ENCODE data around the gene KCNMB1.

KCNMB1 gene

GRCh38 chr5:170388818-170389549, at the start of gene KCNMB1:
Gene KCNMB1 (minus strand): TSS chr5:170389367. CDS start chr5:170385447, 3,920 bp downstream.
- DNase-seq = no peak

- DNase-seq = no peak
These were observed 49.4 kb upstream of the KCNMB1 start for GRCh38 chr5:170438581-170438980.

- DNase-seq = no peak
These were observed 48.6 kb upstream of the KCNMB1 start for GRCh38 chr5:170437621-170438375.

- DNase-seq = no peak
These were observed 47.2 kb upstream of the KCNMB1 start for GRCh38 chr5:170436335-170436734.

- DNase-seq = peak; percentile 40
These were observed 45.9 kb upstream of the KCNMB1 start for GRCh38 chr5:170434966-170435605.

GRCh38 chr5:170432669-170433068, 43.5 kb upstream of the KCNMB1 start:
- no peak for DNase-seq

- DNase-seq = no peak
These were observed 42.4 kb upstream of the KCNMB1 start for GRCh38 chr5:170431571-170431970.

- no peak for DNase-seq
These were observed 41.8 kb upstream of the KCNMB1 start for GRCh38 chr5:170430866-170431437.

- DNase-seq = no peak
These were observed 41.1 kb upstream of the KCNMB1 start for GRCh38 chr5:170430256-170430655.

- DNase-seq = peak; percentile 15
These were observed 39.8 kb upstream of the KCNMB1 start for GRCh38 chr5:170429014-170429413.

- DNase-seq = peak; percentile 74
These were observed 38.6 kb upstream of the KCNMB1 start for GRCh38 chr5:170427672-170428236.

- no peak for DNase-seq
These were observed 37.6 kb upstream of the KCNMB1 start for GRCh38 chr5:170426786-170427185.

GRCh38 chr5:170426149-170426767, 37.1 kb upstream of the KCNMB1 start:
- DNase-seq = no peak

- no peak for DNase-seq
These were observed 36.6 kb upstream of the KCNMB1 start for GRCh38 chr5:170425731-170426130.

GRCh38 chr5:170424629-170425028, 35.5 kb upstream of the KCNMB1 start:
- no peak for DNase-seq

GRCh38 chr5:170423692-170424091, 34.5 kb upstream of the KCNMB1 start:
- DNase-seq = no peak

- no peak for DNase-seq
These were observed 32.7 kb upstream of the KCNMB1 start for GRCh38 chr5:170421826-170422225.

GRCh38 chr5:170420806-170421412, 31.7 kb upstream of the KCNMB1 start:
- peak; percentile 79 for DNase-seq

- DNase-seq = no peak
These were observed 30.5 kb upstream of the KCNMB1 start for GRCh38 chr5:170419643-170420042.

GRCh38 chr5:170418736-170419135, 29.6 kb upstream of the KCNMB1 start:
- no peak for DNase-seq

GRCh38 chr5:170416526-170416925, 27.4 kb upstream of the KCNMB1 start:
- DNase-seq = no peak

- no peak for DNase-seq
These were observed 25.6 kb upstream of the KCNMB1 start for GRCh38 chr5:170414786-170415185.
